ELF-1 (cell line): Measurements from ENCODE around the gene KRTAP5-11.
A peak's percentile ranks its signal among the peaks of the same experiment; 100 is the strongest.
"Not testable (repeated sequence)": the region's sequence is repeated elsewhere in the genome, so short reads cannot be mapped to it uniquely, and the experiment has no call there.

Source experiments
- DNase-seq: peaks from one replicate; pipeline ENCODE4 v3.0.0-alpha.2; 2016; ENCODE audit warnings: low read depth, low spot score

The KRTAP5-11 gene

GRCh38 chr11:71582309-71582895 lies at the start of gene KRTAP5-11:
Gene KRTAP5-11, minus strand, starts transcription at chr11:71582875. Its CDS starts 38 bp downstream, at chr11:71582837.
- DNase-seq, result no peak

- not testable (repeated sequence) for DNase-seq
Measured at GRCh38 chr11:71631551-71631950, 48.9 kb upstream of the KRTAP5-11 start.

- DNase-seq, result peak; percentile 23
Measured at GRCh38 chr11:71630071-71630470, 47.4 kb upstream of the KRTAP5-11 start.

GRCh38 chr11:71628943-71629342 lies 46.3 kb upstream of the KRTAP5-11 start:
- not testable (repeated sequence) for DNase-seq

- not testable (repeated sequence) for DNase-seq
Measured at GRCh38 chr11:71623226-71623625, 40.6 kb upstream of the KRTAP5-11 start.

- not testable (repeated sequence) for DNase-seq
Measured at GRCh38 chr11:71622561-71622960, 39.9 kb upstream of the KRTAP5-11 start.

- peak; percentile 71 for DNase-seq
Measured at GRCh38 chr11:71615003-71615402, 32.3 kb upstream of the KRTAP5-11 start.

- peak; percentile 47 for DNase-seq
Measured at GRCh38 chr11:71614366-71614917, 31.8 kb upstream of the KRTAP5-11 start.

GRCh38 chr11:71613931-71614330 lies 31.3 kb upstream of the KRTAP5-11 start:
- DNase-seq, result not testable (repeated sequence)

GRCh38 chr11:71611218-71611910 lies 28.7 kb upstream of the KRTAP5-11 start:
- not testable (repeated sequence) for DNase-seq

GRCh38 chr11:71608272-71608671 lies 25.6 kb upstream of the KRTAP5-11 start:
- not testable (repeated sequence) for DNase-seq

- not testable (repeated sequence) for DNase-seq
Measured at GRCh38 chr11:71607520-71608216, 25.0 kb upstream of the KRTAP5-11 start.

- DNase-seq, result peak; percentile 44
Measured at GRCh38 chr11:71606853-71607519, 24.3 kb upstream of the KRTAP5-11 start.

- peak; percentile 43 for DNase-seq
Measured at GRCh38 chr11:71604798-71605488, 22.3 kb upstream of the KRTAP5-11 start.

- not testable (repeated sequence) for DNase-seq
Measured at GRCh38 chr11:71603221-71603620, 20.5 kb upstream of the KRTAP5-11 start.

GRCh38 chr11:71589546-71589920 lies 6.9 kb upstream of the KRTAP5-11 start:
- not testable (repeated sequence) for DNase-seq

GRCh38 chr11:71588822-71589545 lies 6.3 kb upstream of the KRTAP5-11 start:
- peak; percentile 76 for DNase-seq

GRCh38 chr11:71588314-71588713 lies 5.6 kb upstream of the KRTAP5-11 start:
- DNase-seq, result peak; percentile 90

- not testable (repeated sequence) for DNase-seq
Measured at GRCh38 chr11:71585673-71586072, 3.0 kb upstream of the KRTAP5-11 start.

GRCh38 chr11:71582969-71583368 lies 294 bp upstream of the KRTAP5-11 start:
- DNase-seq, result not testable (repeated sequence)
